Bronchial epithelial cell (primary cell): ENCODE data around the gene TYW1B. TPM values are rescaled to one million over a fixed set of nuclear protein-coding genes. Genes with fewer than 3 reads are reported as not detected.
"Not testable (repeated sequence)": the region's sequence is repeated elsewhere in the genome, so short reads cannot be mapped to it uniquely, and the experiment has no call there.

Experiments used
- DNase-seq: peaks from one replicate; pipeline ENCODE4 v3.0.0-alpha.2; 2010; ENCODE audit warnings: low read depth
- FAIRE-seq: peaks from 2 replicates; lab custom pipeline; 2011; peaks lifted over from hg19 to GRCh38; lab: Jason Lieb, UNC
- H3K27me3 ChIP-seq: 2 replicates; pipeline ENCODE4 v1.5.1; 2011; ENCODE audit warnings: low read length; ENCODE audit not compliant: control insufficient read depth, insufficient read depth
- H3K36me3 ChIP-seq: 2 replicates; pipeline ENCODE4 v1.5.1; 2011; ENCODE audit warnings: low read length; ENCODE audit not compliant: control insufficient read depth, insufficient read depth
- H3K4me3 ChIP-seq: 2 replicates; pipeline ENCODE4 v1.5.1; 2011; ENCODE audit warnings: mild to moderate bottlenecking, low read depth, low read length, control low read depth
- CTCF ChIP-seq: IDR thresholded peaks from 2 replicates; pipeline ENCODE4 v1.5.1; 2011; ENCODE audit warnings: mild to moderate bottlenecking, moderate library complexity, low read length, control low read depth, inconsistent platforms; ENCODE audit not compliant: insufficient read depth, severe bottlenecking
- total RNA-seq: library from RNA; depleted of rRNA; stranded (reverse); fragments of >200 nt; gene quantifications from 2 replicates; pipeline ENCODE4 v1.2.1, GENCODE V29; 2014

TYW1B gene
- total RNA-seq, 1 donor from 2014 or later: 2.6 TPM

DNA sequence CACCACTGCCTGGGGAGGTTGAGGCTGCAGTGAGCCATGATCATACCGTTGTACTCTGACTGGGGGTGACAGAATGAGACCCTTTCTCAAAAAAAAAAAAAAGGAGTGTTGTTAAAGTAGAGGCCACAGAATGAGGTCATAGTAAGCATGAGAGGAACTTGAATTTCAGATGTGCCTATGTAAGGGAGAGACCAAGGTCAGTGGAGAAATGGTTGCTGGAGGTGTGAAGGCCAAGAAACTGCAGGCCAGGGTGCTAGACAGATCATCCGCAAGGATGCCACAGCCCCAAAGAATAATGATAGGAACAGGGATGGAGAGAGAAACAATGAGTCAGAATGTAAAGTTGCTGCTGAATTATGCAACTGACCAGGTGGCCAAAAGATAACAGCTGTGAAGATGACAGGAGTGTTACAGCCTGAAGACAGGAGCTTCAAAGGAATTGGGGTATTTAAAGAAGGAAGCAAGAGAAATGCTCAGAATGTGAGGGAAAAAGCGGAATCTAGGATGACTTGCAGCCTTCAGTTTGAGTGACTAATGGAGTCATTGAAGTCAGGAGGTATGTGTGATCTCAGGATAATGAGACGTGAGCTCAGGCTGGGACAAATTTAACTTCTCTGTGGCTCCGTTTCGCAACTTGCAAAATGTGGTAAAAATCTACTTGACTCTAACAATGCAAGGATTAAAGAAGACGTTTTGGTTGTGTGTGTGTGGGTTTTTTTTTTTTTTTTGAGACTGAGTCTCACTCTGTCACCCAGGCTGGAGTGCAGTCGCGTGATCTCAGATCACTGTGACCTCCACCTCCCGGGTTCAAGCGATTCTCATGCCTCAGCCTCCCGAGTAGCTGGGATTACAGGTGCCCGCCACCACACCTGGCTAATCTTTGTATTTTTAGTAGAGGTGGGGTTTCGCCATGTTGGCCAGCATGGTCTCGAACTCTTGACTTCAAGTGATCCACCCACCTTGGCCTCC lies 22.2 kb downstream of the TYW1B start:
- FAIRE-seq (no peak), DNase-seq (peak; percentile 35)
- no peaks in the 10 kb centered on the region for H3K27me3 ChIP-seq
- TF ChIP-seq CTCF: no peak
- H3K4me3 ChIP-seq: no peak overlapping the region
- H3K36me3 ChIP-seq: peaks cover 2% of the 10 kb centered on the region

GRCh38 chr7:72803778-72804177 lies 24.2 kb downstream of the TYW1B start:
- H3K4me3 ChIP-seq, FAIRE-seq, H3K27me3 ChIP-seq, DNase-seq, H3K36me3 ChIP-seq: not testable (repeated sequence)

- H3K4me3 ChIP-seq, H3K27me3 ChIP-seq, H3K36me3 ChIP-seq, FAIRE-seq: not testable (repeated sequence)
- peak; percentile 40 for DNase-seq
These were observed 26.4 kb downstream of the TYW1B start for GRCh38 chr7:72801564-72801963.

GRCh38 chr7:72795401-72795800 lies 32.6 kb downstream of the TYW1B start:
- not testable (repeated sequence) for DNase-seq, H3K27me3 ChIP-seq, FAIRE-seq, H3K4me3 ChIP-seq, H3K36me3 ChIP-seq

- no peak for TF ChIP-seq CTCF
These were observed 34.2 kb downstream of the TYW1B start for GRCh38 chr7:72793791-72794190.

DNA sequence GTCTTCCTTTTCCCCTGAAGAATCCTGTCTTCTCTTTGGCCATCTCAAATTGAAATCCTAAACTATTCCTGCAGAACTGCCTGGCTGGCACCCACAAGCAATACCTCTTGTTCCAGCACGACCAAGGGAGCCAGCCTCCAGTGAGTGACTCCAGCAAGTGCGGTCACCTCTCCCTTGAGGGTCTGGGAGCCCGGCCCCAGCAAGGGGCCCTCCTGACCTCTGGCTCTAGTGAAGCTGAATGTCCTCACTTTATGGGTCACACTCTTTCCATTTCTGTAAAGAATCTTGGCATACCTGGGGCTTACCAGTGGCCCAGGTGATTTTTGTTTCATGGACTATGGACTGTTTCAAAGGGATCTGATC lies 37.3 kb downstream of the TYW1B start:
- H3K27me3 ChIP-seq, H3K36me3 ChIP-seq, H3K4me3 ChIP-seq, FAIRE-seq, DNase-seq: not testable (repeated sequence)

More at GRCh38 chr7:72793791-72794190, 34.2 kb downstream of the TYW1B start:
- Histone ChIP-seq H3K4me3 (no peak overlapping the region), H3K36me3 (peaks cover 2% of the 10 kb centered on the region), H3K27me3 (no peaks in the 10 kb centered on the region)
- no peak for FAIRE-seq
- DNase-seq: no peak

DNA sequence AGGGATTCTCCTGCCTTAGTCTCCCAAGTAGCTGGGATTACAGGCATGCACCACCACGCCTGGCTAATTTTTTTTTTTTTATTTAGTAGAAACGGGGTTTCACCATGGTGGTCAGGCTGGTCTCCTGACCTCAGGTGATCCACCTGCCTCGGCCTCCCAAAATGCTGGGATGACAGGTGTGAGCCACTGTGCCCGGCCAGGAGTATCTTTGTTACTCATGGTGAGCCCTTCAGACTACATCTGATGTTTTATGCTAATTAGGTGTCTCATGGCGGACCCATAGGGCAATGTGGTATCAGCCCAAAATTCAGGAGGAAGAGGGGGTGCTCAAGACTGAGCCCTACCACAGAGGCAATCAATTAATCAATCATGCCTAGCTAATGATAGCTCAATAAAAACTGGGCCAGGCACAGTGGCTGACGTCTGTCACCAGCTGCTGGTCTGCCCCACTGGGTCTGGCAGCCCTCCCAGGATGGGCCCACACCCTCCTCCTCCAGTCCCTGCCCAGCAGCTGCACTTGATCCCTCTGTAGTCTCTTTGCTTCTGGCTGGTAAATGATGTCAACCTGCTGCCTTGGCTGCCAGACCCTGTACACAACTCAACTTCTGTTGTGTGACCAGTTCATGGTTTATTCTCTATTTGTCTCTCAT lies 37.8 kb downstream of the TYW1B start:
- H3K4me3 ChIP-seq, H3K27me3 ChIP-seq, DNase-seq, H3K36me3 ChIP-seq, FAIRE-seq: not testable (repeated sequence)

DNA sequence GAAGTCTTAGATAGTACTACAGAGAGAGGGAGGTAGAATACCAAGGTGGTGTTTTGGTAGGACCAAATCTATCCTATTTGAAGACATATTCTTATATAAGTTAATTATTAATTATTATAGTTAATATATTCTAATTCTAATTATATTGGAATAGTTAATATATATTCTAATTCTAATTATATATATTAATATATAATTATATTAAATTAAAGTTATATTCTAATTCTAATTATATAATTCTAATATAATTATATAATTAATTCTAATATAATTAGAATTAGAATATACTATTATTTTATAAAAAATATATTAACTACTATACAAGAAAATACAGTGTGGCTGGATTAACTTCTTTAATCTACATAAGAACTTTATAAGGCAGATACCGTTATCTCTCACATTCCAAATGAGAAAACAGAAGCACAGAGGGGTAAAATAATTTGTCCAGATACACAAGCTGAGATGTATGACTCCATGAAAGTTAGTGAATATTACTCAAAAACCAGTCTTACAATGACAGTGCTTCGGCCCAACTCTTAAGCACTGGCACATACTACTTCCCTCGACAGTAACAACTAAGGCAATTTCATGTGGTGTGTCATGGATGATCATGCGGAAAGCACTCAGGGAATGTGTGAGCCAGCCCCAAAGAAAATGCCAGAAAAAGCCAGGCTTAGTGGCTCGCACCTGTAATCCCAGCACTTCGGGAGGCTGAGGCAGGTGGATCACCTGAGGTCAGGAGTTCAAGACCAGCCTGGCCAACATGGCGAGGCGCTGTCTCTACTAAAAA lies 42.6 kb downstream of the TYW1B start:
- Histone ChIP-seq H3K27me3 (no peaks in the 10 kb centered on the region), H3K4me3 (no peak overlapping the region), H3K36me3 (no peaks in the 10 kb centered on the region)
- FAIRE-seq (no peak), DNase-seq (peak; percentile 17)
- no peak for TF ChIP-seq CTCF

- not testable (repeated sequence) for H3K36me3 ChIP-seq, H3K4me3 ChIP-seq, H3K27me3 ChIP-seq
- DNase-seq: peak; percentile 73
- FAIRE-seq: peak; percentile 28
These were observed 44.2 kb downstream of the TYW1B start for GRCh38 chr7:72783601-72784370.
